HEK293 (cell line): ENCODE measurements around the gene LMTK2.

Source experiments
- BCL11A ChIP-seq: fragments of 450-650 bp; formaldehyde crosslinking; IDR thresholded peaks from 2 replicates; pipeline ENCODE4 v1.5.1; 2016; ENCODE audit warnings: low read depth, missing biosample characterization, missing genetic modification characterization
- GLIS1 ChIP-seq: fragments of 450-650 bp; formaldehyde crosslinking; IDR thresholded peaks from 2 replicates; pipeline ENCODE4 v1.5.1; 2016; ENCODE audit warnings: missing biosample characterization, missing genetic modification characterization
- GLIS2 ChIP-seq: fragments of 450-650 bp; formaldehyde crosslinking; IDR thresholded peaks from 2 replicates; pipeline ENCODE4 v1.5.1; 2016; ENCODE audit warnings: missing biosample characterization, missing genetic modification characterization
- PRDM10 ChIP-seq: fragments of 450-650 bp; formaldehyde crosslinking; IDR thresholded peaks from 2 replicates; pipeline ENCODE4 v1.5.1; 2016; ENCODE audit warnings: missing biosample characterization, missing genetic modification characterization
- PRDM6 ChIP-seq: fragments of 450-650 bp; formaldehyde crosslinking; IDR thresholded peaks from 2 replicates; pipeline ENCODE4 v1.5.1; 2017; ENCODE audit warnings: missing biosample characterization, missing genetic modification characterization
- TSHZ1 ChIP-seq: fragments of 450-650 bp; formaldehyde crosslinking; IDR thresholded peaks from 2 replicates; pipeline ENCODE4 v1.5.1; 2016; ENCODE audit warnings: missing biosample characterization, missing genetic modification characterization, borderline replicate concordance
- YY2 ChIP-seq: fragments of 450-650 bp; formaldehyde crosslinking; IDR thresholded peaks from 2 replicates; pipeline ENCODE4 v1.5.1; 2016; ENCODE audit warnings: missing biosample characterization, missing genetic modification characterization
- ZBTB17 ChIP-seq: fragments of 450-650 bp; formaldehyde crosslinking; IDR thresholded peaks from 2 replicates; pipeline ENCODE4 v1.5.1; 2016; ENCODE audit warnings: missing biosample characterization, missing genetic modification characterization
- ZNF114 ChIP-seq: fragments of 450-650 bp; formaldehyde crosslinking; IDR thresholded peaks from 2 replicates; pipeline ENCODE4 v1.5.0; 2017; ENCODE audit warnings: missing biosample characterization, missing genetic modification characterization
- ZNF146 ChIP-seq: fragments of 450-650 bp; formaldehyde crosslinking; IDR thresholded peaks from 2 replicates; pipeline ENCODE4 v1.5.1; 2016; ENCODE audit warnings: missing biosample characterization, missing genetic modification characterization
- ZNF16 ChIP-seq: fragments of 450-650 bp; formaldehyde crosslinking; IDR thresholded peaks from 2 replicates; pipeline ENCODE4 v1.5.1; 2016; ENCODE audit warnings: low read depth, missing biosample characterization, missing genetic modification characterization
- ZNF214 ChIP-seq: fragments of 450-650 bp; formaldehyde crosslinking; IDR thresholded peaks from 2 replicates; pipeline ENCODE4 v1.5.1; 2017; ENCODE audit warnings: missing biosample characterization, mild to moderate bottlenecking, missing genetic modification characterization, borderline replicate concordance
- ZNF223 ChIP-seq: fragments of 450-650 bp; formaldehyde crosslinking; IDR thresholded peaks from 2 replicates; pipeline ENCODE4 v1.5.1; 2016; ENCODE audit warnings: missing biosample characterization, missing genetic modification characterization
- ZNF366 ChIP-seq: fragments of 450-650 bp; formaldehyde crosslinking; conservative IDR thresholded peaks from 2 replicates; pipeline ENCODE4 v1.5.1; 2016; ENCODE audit warnings: missing biosample characterization, missing genetic modification characterization
- ZNF558 ChIP-seq: fragments of 450-650 bp; formaldehyde crosslinking; IDR thresholded peaks from 2 replicates; pipeline ENCODE4 v1.5.1; 2016; ENCODE audit warnings: missing biosample characterization, missing genetic modification characterization
- ZNF571 ChIP-seq: fragments of 450-650 bp; formaldehyde crosslinking; IDR thresholded peaks from 2 replicates; pipeline ENCODE4 v1.5.0; 2017; ENCODE audit warnings: missing biosample characterization, missing genetic modification characterization
- ZNF629 ChIP-seq: fragments of 450-650 bp; formaldehyde crosslinking; IDR thresholded peaks from 2 replicates; pipeline ENCODE4 v1.5.1; 2017; ENCODE audit warnings: missing biosample characterization, missing genetic modification characterization
- ZNF692 ChIP-seq: fragments of 450-650 bp; formaldehyde crosslinking; IDR thresholded peaks from 2 replicates; pipeline ENCODE4 v1.5.1; 2016; ENCODE audit warnings: missing biosample characterization, missing genetic modification characterization
- ZNF768 ChIP-seq: fragments of 450-650 bp; formaldehyde crosslinking; IDR thresholded peaks from 2 replicates; pipeline ENCODE4 v1.5.1; 2018; ENCODE audit warnings: missing biosample characterization, mild to moderate bottlenecking, missing genetic modification characterization
- ZNF843 ChIP-seq: fragments of 450-650 bp; formaldehyde crosslinking; IDR thresholded peaks from 2 replicates; pipeline ENCODE4 v1.5.1; 2016; ENCODE audit warnings: missing biosample characterization, missing genetic modification characterization

The LMTK2 gene

GRCh38 chr7:98163704-98164494, 57.2 kb downstream of the LMTK2 start (continued):
- TF ChIP-seq PRDM10 (tag by site-specific recombination), result 0 out of 2 replicates have a peak, but pooled peaks have one; percentile 28
- no peak for TF ChIP-seq ZNF843 (tag by site-specific recombination)
- no peak; the same call in 1 of the 2 replicates for TF ChIP-seq GLIS1
- TF ChIP-seq ZNF16 (tag by site-specific recombination), result no peak
- TF ChIP-seq PRDM6, result peak; percentile 79
- no peak for TF ChIP-seq YY2
- 0 out of 2 replicates have a peak, but pooled peaks have one; percentile 14 for TF ChIP-seq TSHZ1 (tag by site-specific recombination)
- no peak for TF ChIP-seq ZNF146 (tag by site-specific recombination)
- TF ChIP-seq ZNF223 (tag by site-specific recombination), result no peak
- TF ChIP-seq ZNF558 (tag by site-specific recombination), result no peak
- peak; percentile 20; the same call in 1 of the 2 replicates for TF ChIP-seq ZNF692 (tag by site-specific recombination)
- peak; percentile 71 for TF ChIP-seq ZBTB17 (tag by site-specific recombination)
- TF ChIP-seq ZNF629 (tag by site-specific recombination), result peak; percentile 65
- TF ChIP-seq ZNF114, result no peak
- no peak for TF ChIP-seq ZNF571
- TF ChIP-seq BCL11A (tag by site-specific recombination), result peak; percentile 51; the same call in 1 of the 2 replicates
- TF ChIP-seq ZNF214, result no peak
- peak; percentile 44; the same call in 1 of the 2 replicates for TF ChIP-seq ZNF366 (tag by site-specific recombination)
- no peak for TF ChIP-seq ZNF768 (tag by site-specific recombination)
- TF ChIP-seq GLIS2 (tag by site-specific recombination), result no peak
